SK-N-SH treated with all-trans-retinoic acid at 6 μM for 48 hours (cell line): ENCODE measurements around the gene SLC1A7.

Experiments used
- ATAC-seq: fragments of 200-7000 bp; cut with Tn5 transposase; 3 replicates; pipeline ENCODE4 v1.9.1; 2020; ENCODE audit warnings: mild to moderate bottlenecking, moderate library complexity
- ARNTL ChIP-seq: fragments of 450-650 bp; formaldehyde crosslinking; IDR thresholded peaks from 2 replicates; pipeline ENCODE4 v1.5.0; 2020; ENCODE audit warnings: low read depth, mild to moderate bottlenecking, moderate library complexity, borderline replicate concordance
- BACH2 ChIP-seq: fragments of 250-450 bp; sonication (Bioruptor Pico); IDR thresholded peaks from 2 replicates; pipeline ENCODE4 v1.9.0; 2021; ENCODE audit warnings: mild to moderate bottlenecking, borderline replicate concordance
- CREB5 ChIP-seq: fragments of 250-450 bp; sonication (Bioruptor Pico); IDR thresholded peaks from 2 replicates; pipeline ENCODE4 v1.5.1; 2020; ENCODE audit warnings: low read depth, mild to moderate bottlenecking, moderate library complexity
- CSDC2 ChIP-seq: fragments of 250-450 bp; sonication (Bioruptor Pico); IDR thresholded peaks from 2 replicates; pipeline ENCODE4 v1.5.0; 2020; ENCODE audit warnings: mild to moderate bottlenecking, moderate library complexity
- CSRNP3 ChIP-seq: fragments of 250-450 bp; sonication (Bioruptor Pico); IDR thresholded peaks from 2 replicates; pipeline ENCODE4 v1.5.1; 2021; ENCODE audit warnings: mild to moderate bottlenecking, moderate library complexity
- ESRRG ChIP-seq: fragments of 250-450 bp; sonication (Bioruptor Pico); IDR thresholded peaks from 2 replicates; pipeline ENCODE4 v1.6.1; 2021; ENCODE audit warnings: mild to moderate bottlenecking
- GLIS3 ChIP-seq: fragments of 250-450 bp; sonication (Bioruptor Pico); IDR thresholded peaks from 2 replicates; pipeline ENCODE4 v1.5.0; 2020; ENCODE audit warnings: mild to moderate bottlenecking, moderate library complexity
- ISL1 ChIP-seq: fragments of 250-450 bp; sonication (Bioruptor Pico); IDR thresholded peaks from 2 replicates; pipeline ENCODE4 v2.1.2; 2022; ENCODE audit warnings: mild to moderate bottlenecking, moderate library complexity
- OSR1 ChIP-seq: fragments of 250-450 bp; sonication (Bioruptor Pico); IDR thresholded peaks from 2 replicates; pipeline ENCODE4 v1.8.0; 2022; ENCODE audit warnings: moderate library complexity, mild to moderate bottlenecking, inconsistent platforms
- PATZ1 ChIP-seq: fragments of 250-450 bp; sonication (Bioruptor Pico); IDR thresholded peaks from 2 replicates; pipeline ENCODE4 v1.8.0; 2020; ENCODE audit warnings: mild to moderate bottlenecking, moderate library complexity, borderline replicate concordance
- POU6F1 ChIP-seq: fragments of 250-450 bp; sonication (Bioruptor Pico); IDR thresholded peaks from 2 replicates; pipeline ENCODE4 v1.8.0; 2021; ENCODE audit warnings: low read depth, mild to moderate bottlenecking, moderate library complexity, borderline replicate concordance
- PPARA ChIP-seq: fragments of 250-450 bp; sonication (Bioruptor Pico); IDR thresholded peaks from 2 replicates; pipeline ENCODE4 v1.5.0; 2020; ENCODE audit warnings: mild to moderate bottlenecking, borderline replicate concordance
- SNAI2 ChIP-seq: fragments of 250-450 bp; sonication (Bioruptor Pico); IDR thresholded peaks from 2 replicates; pipeline ENCODE4 v1.5.0; 2020; ENCODE audit warnings: mild to moderate bottlenecking, moderate library complexity
- TOX ChIP-seq: fragments of 250-450 bp; sonication (Bioruptor Pico); IDR thresholded peaks from 2 replicates; pipeline ENCODE4 v1.8.0; 2021; ENCODE audit warnings: mild to moderate bottlenecking, moderate library complexity, borderline replicate concordance
- ZC3H10 ChIP-seq: fragments of 250-450 bp; sonication (Bioruptor Pico); IDR thresholded peaks from 2 replicates; pipeline ENCODE4 v1.5.1; 2021; ENCODE audit warnings: mild to moderate bottlenecking, moderate library complexity
- ZFP3 ChIP-seq: fragments of 250-450 bp; sonication (Bioruptor Pico); IDR thresholded peaks from 2 replicates; pipeline ENCODE4 v1.5.0; 2020; ENCODE audit warnings: mild to moderate bottlenecking, moderate library complexity
- ZFP30 ChIP-seq: fragments of 450-650 bp; formaldehyde crosslinking; IDR thresholded peaks from 2 replicates; pipeline ENCODE4 v1.5.0; 2022; ENCODE audit warnings: mild to moderate bottlenecking, moderate library complexity
- ZNF565 ChIP-seq: fragments of 450-650 bp; formaldehyde crosslinking; conservative IDR thresholded peaks from 2 replicates; pipeline ENCODE4 v1.5.0; 2020; ENCODE audit warnings: low read depth, mild to moderate bottlenecking, moderate library complexity
- ZNF70 ChIP-seq: fragments of 450-650 bp; formaldehyde crosslinking; IDR thresholded peaks from 2 replicates; pipeline ENCODE4 v1.5.0; 2020; ENCODE audit warnings: mild to moderate bottlenecking, moderate library complexity
- ZNF8 ChIP-seq: fragments of 450-650 bp; formaldehyde crosslinking; IDR thresholded peaks from 2 replicates; pipeline ENCODE4 v1.5.0; 2020; ENCODE audit warnings: mild to moderate bottlenecking, moderate library complexity
- TF ChIP-seq, protein P1 (sequence below): fragments of 250-450 bp; sonication (Bioruptor Pico); IDR thresholded peaks from 2 replicates; pipeline ENCODE4 v1.5.0; 2020; ENCODE audit warnings: mild to moderate bottlenecking, moderate library complexity

Gene SLC1A7

DNA sequence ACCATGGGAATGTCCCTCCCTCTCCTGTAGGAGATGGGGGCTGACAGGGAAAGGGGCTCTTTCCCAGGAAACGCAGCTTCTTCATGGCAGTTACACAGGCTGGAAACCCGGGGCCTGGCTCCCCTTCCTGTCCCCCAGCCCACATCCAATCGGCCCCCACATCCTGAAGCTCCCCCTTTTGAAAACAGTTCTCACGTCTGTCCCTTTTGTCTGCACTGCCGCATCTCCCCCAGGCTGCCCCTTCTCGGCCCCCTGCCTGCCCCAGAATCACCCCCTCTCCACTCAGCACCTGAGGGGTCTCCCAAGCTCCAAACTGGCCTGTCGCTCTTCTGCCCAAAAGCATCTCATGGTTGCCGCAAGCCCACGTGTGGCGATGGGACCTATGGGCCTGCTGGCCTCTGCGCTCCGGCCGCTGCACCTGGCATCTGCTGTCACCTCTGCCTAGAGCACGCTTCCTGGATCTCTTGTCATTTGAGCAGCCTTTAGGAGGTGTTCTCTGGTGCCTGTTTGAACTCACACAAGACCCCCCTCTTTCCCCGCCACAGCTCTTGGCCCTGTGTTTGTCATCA lies 867 bp downstream of the SLC1A7 start:
- ATAC-seq = no peak
- TF ChIP-seq, protein P1, sequence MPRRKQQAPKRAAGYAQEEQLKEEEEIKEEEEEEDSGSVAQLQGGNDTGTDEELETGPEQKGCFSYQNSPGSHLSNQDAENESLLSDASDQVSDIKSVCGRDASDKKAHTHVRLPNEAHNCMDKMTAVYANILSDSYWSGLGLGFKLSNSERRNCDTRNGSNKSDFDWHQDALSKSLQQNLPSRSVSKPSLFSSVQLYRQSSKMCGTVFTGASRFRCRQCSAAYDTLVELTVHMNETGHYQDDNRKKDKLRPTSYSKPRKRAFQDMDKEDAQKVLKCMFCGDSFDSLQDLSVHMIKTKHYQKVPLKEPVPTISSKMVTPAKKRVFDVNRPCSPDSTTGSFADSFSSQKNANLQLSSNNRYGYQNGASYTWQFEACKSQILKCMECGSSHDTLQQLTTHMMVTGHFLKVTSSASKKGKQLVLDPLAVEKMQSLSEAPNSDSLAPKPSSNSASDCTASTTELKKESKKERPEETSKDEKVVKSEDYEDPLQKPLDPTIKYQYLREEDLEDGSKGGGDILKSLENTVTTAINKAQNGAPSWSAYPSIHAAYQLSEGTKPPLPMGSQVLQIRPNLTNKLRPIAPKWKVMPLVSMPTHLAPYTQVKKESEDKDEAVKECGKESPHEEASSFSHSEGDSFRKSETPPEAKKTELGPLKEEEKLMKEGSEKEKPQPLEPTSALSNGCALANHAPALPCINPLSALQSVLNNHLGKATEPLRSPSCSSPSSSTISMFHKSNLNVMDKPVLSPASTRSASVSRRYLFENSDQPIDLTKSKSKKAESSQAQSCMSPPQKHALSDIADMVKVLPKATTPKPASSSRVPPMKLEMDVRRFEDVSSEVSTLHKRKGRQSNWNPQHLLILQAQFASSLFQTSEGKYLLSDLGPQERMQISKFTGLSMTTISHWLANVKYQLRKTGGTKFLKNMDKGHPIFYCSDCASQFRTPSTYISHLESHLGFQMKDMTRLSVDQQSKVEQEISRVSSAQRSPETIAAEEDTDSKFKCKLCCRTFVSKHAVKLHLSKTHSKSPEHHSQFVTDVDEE = no peak
- TF ChIP-seq POU6F1 (CRISPR knock-in tag) (no peak), PATZ1 (CRISPR knock-in tag) (no peak), CREB5 (no peak)

DNA sequence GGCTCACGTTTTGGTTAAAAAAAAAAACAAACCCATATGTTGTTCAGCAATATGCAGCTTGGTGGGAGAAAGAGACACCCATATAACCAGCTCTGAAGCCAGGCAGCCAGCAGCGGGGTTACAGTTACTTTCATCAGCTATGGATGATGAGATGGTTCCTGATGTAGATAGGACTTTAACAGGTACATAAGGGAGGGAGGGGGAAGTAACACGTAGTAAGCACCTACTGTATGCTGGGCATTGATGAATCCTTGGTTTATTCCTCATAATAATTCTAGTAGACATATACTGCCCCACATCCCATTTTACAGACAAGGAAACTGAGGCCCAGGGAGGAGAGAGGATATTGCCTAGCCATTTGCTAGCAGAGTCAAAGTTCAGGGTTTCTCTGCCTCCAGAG lies 2.0 kb downstream of the SLC1A7 start:
- TF ChIP-seq, protein P1 = no peak
- TF ChIP-seq ZNF70 (CRISPR knock-in tag) = no peak
- TF ChIP-seq ZNF565 (CRISPR knock-in tag) = no peak
- no peak for TF ChIP-seq ZFP30 (CRISPR knock-in tag)
- no peak for TF ChIP-seq ZFP3 (CRISPR knock-in tag)
- no peak for TF ChIP-seq ESRRG
- TF ChIP-seq PATZ1 (CRISPR knock-in tag) = no peak
- no peak for TF ChIP-seq CSDC2 (CRISPR knock-in tag)
- no peak for TF ChIP-seq TOX (CRISPR knock-in tag)
- no peak for TF ChIP-seq BACH2 (CRISPR knock-in tag)
- TF ChIP-seq ZC3H10 (CRISPR knock-in tag) = no peak
- no peak for TF ChIP-seq ISL1
- no peak for TF ChIP-seq CSRNP3 (CRISPR knock-in tag)
- no peak for TF ChIP-seq OSR1 (CRISPR knock-in tag)
- TF ChIP-seq GLIS3 = no peak
- no peak for TF ChIP-seq ARNTL (CRISPR knock-in tag)
- no peak for TF ChIP-seq ZNF8
- no peak for TF ChIP-seq SNAI2
- TF ChIP-seq POU6F1 (CRISPR knock-in tag) = no peak
- no peak for TF ChIP-seq PPARA

More for the DNA sequence above, 2.0 kb downstream of the SLC1A7 start:
- ATAC-seq = no peak
